ENCODE data around the gene PGC.

GRCh38 chr6:41755895-41756294, 8.7 kb upstream of the PGC start:
- TF ChIP-seq CTCF (conservative IDR thresholded peaks at IDR 0.05 in 1 of 2, IDR thresholded peaks at IDR 0.05 in 1 of 2; ENCODE audit: extremely low read depth in 1 of 2, insufficient read depth in 1 of 2, low read depth in 1 of 2, low read length in 2 of 2): no peak
- TF ChIP-seq EZH2 (IDR thresholded peaks at IDR 0.05; ENCODE audit: borderline replicate concordance, low read length): no peak
